ENCODE measurements around the gene CCDC148. TPM values are rescaled to one million over a fixed set of nuclear protein-coding genes. Genes with fewer than 3 reads are reported as not detected.
A peak's percentile ranks its signal among the peaks of the same experiment; 100 is the strongest.
"Not testable (repeated sequence)": the region's sequence is repeated elsewhere in the genome, so short reads cannot be mapped to it uniquely, and the experiment has no call there.

CCDC148 gene
- total RNA-seq, 1 donor from 2014 or later = 0.32 TPM

- ATAC-seq = no peak
Measured at GRCh38 chr2:158276619-158277471, 179.7 kb downstream of the CCDC148 start.

- ATAC-seq = no peak
Measured at GRCh38 chr2:158273791-158274190, 182.8 kb downstream of the CCDC148 start.

- no peak for ATAC-seq
Measured at GRCh38 chr2:158270536-158270935, 186.0 kb downstream of the CCDC148 start.

GRCh38 chr2:158269143-158269542 is 187.4 kb downstream of the CCDC148 start:
- ATAC-seq = no peak

- no peak for ATAC-seq
Measured at GRCh38 chr2:158266111-158266510, 190.4 kb downstream of the CCDC148 start.

GRCh38 chr2:158255257-158255656 is 201.3 kb downstream of the CCDC148 start:
- no peak for ATAC-seq

DNA sequence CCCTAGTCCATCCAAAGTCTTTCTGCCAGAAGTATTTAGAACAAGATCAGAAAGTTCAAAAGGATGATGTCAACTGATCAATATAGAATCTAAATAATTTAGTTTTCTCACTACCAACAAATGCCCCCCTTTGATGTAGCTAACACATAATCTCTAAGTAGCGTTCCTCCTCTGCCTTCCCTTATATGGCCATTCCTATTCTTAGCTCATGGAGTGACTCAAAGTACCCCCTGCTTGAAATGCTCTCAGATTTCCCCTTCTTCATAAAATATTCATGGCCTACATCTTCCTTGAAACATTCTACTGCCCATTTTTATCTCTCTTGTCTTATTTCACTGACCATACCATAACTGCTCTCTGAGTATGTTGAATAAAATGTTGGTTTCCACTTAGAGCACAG is 203.4 kb downstream of the CCDC148 start:
- ATAC-seq = no peak

GRCh38 chr2:158251356-158251755 is 205.2 kb downstream of the CCDC148 start:
- ATAC-seq = no peak

GRCh38 chr2:158243392-158243791 is 213.2 kb downstream of the CCDC148 start:
- no peak for ATAC-seq

GRCh38 chr2:158242280-158242679 is 214.3 kb downstream of the CCDC148 start:
- ATAC-seq = no peak

GRCh38 chr2:158240975-158241374 is 215.6 kb downstream of the CCDC148 start:
- no peak for ATAC-seq

GRCh38 chr2:158239271-158239670 is 217.3 kb downstream of the CCDC148 start:
- no peak for ATAC-seq

DNA sequence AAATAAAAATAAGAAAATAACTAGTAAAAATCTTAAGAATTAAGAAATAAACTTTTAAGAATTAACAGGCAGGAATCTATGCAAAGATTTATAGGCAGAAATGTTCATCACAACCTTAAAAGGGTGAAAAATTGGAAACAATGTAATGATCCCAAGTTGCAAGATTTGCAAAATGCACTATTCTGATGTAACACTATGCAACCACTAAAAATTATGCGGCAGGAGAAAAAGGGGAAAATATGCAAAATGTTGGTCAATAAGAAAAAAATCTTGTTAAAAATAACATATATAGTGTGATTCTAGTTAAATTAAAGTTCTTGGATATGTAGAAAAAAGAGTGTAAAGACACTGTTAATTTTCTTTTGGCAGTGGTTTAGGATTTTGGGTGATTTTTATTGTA is 222.1 kb downstream of the CCDC148 start:
- ATAC-seq = no peak

- no peak for ATAC-seq
Measured at GRCh38 chr2:158232476-158232875, 224.1 kb downstream of the CCDC148 start.

DNA sequence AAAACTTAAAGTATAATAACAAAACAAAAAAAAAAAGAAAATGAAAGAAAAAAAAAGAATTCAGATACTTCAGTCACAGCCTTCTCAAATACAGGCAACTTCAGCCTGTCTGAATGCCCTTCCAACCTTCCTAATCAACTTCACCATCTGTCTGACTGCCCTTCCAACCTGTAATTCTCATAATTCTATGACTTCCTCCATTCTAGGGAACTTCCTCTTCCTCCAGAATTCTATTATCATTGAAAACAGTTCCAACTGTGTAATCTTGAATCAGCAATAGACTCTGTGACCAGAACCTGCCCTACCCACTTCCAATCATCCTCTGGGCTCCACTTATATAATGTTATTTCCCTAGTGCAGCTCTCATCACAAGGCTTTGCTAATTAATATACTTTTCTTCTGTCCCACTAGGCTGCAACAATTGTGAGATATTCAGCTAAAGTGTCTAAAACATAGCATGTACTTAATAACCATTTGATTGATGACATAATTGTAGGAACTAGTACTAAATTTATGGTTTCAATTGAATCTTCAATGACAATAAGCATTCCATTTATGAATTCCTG is 227.5 kb downstream of the CCDC148 start:
- ATAC-seq = no peak

DNA sequence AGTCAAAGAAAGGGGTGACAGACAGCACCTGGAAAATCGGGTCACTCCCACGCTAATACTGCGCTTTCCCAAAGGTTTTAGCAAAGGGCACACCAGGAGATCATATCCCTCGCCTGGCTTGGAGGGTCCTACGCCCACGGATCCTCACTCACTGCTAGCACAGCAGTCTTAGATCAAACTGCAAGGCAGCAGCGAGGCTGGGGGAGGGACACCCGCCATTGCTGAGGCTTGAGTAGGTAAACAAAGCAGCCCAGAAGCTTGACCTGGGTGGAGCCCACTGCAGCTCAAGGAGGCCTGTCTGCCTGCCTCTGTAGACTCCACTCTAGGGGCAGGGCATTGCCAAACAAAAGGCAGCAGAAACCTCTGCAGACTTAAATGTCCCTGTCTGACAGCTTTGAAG is 233.5 kb downstream of the CCDC148 start:
- not testable (repeated sequence) for ATAC-seq

- no peak for ATAC-seq
Measured at GRCh38 chr2:158221063-158222020, 235.2 kb downstream of the CCDC148 start.

GRCh38 chr2:158217593-158217992 is 239.0 kb downstream of the CCDC148 start:
- ATAC-seq = no peak

DNA sequence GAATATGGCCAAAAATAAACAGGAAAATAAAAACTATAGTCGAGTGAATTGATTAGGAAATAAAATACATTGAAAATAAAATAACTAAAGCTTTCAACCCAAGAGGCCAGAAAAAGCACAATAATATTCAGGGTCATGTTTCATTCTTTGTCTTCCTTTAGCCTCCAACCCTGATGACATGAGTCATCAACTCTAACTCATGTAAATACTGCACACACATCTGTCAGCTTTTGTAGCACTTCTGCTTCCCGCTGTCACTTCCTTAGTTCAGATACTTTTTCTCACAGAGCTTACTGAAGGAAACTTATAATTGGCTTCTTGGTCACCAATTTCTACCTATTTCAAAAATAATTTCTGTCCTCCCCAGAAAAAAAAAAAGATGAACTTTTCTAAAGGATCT is 242.1 kb downstream of the CCDC148 start:
- ATAC-seq = peak; percentile 79

DNA sequence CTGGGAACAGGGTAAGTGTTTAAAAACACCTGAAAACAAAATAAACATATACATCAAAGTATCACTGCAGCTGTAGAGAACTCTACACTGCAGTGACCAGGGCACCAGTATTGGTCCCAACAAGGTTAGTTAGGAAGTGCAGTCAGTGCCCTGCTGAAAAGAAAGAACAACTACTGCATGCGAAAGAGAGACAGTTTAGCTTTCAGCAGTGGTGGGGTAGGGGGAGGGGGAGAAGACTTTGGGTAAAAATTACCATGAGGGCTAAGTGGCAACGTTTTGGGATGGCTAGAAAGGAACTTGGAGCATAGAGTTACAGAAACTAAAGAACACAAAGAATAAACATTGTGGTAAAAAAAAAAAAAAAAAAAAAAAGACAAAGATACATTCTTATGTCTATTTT is 242.8 kb downstream of the CCDC148 start:
- no peak for ATAC-seq

DNA sequence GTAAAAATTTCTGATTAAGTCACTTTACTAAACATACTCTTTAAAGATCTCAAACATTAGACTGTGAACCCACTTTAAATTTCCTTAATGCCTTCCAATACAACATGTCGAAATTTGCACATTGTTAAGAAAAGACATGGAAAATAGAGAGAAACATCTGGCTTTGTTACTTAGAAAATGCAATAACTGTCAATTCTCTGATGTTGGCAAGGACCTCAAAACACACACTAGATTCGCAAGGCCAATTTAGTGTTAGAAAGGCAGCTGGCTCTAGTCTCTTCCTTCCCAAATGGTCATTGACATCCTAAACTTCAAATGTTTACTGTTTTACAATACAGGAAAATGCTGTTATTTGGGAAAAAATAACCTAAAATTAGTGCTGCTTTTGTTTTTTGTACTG is 244.3 kb downstream of the CCDC148 start:
- ATAC-seq = no peak

GRCh38 chr2:158211502-158211901 is 245.1 kb downstream of the CCDC148 start:
- no peak for ATAC-seq

GRCh38 chr2:158207354-158207753 is 249.2 kb downstream of the CCDC148 start:
- ATAC-seq = no peak

Measured in esophagus mucosa (tissue), 1 donor.